HG02970 (cell line): ENCODE measurements around the gene BTG3.
A peak's percentile ranks its signal among the peaks of the same experiment; 100 is the strongest.

Experiments used
- ATAC-seq: cut with Tn5 transposase; IDR thresholded peaks from one replicate; pipeline ENCODE4 v1.9.1; 2021; ENCODE audit warnings: mild to moderate bottlenecking, moderate library complexity, moderate number of reproducible peaks; ENCODE audit not compliant: unreplicated experiment, low FRiP score

The BTG3 gene, protein sequence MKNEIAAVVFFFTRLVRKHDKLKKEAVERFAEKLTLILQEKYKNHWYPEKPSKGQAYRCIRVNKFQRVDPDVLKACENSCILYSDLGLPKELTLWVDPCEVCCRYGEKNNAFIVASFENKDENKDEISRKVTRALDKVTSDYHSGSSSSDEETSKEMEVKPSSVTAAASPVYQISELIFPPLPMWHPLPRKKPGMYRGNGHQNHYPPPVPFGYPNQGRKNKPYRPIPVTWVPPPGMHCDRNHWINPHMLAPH

GRCh38 chr21:17612565-17613241, at the start of gene BTG3:
BTG3 (minus strand) TSS chr21:17612901; CDS start chr21:17609144, 3,757 bp downstream.
- peak; percentile 79 for ATAC-seq

DNA sequence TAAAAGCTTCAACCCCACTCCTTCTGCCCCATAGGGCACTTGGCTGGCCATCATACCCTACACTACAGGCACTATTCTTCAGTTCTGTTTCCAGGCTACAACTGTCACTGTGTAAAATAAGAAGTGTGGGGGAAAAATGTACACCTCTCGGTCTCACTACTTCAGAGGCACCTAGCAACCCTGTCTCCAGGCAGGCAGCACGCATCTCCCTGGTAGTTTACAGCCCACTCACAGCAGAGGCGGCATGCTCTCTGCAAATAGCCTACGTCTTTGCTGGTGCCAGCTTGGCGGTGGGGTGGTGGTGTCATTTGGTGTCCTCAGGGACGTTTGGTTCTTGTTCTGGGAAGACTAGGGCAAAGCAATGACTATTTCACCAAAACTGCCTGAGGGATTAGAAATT, 48.2 kb upstream of the BTG3 start:
- no peak for ATAC-seq

- ATAC-seq, result no peak
Measured at GRCh38 chr21:17660452-17660851, 47.8 kb upstream of the BTG3 start.

GRCh38 chr21:17658931-17659330, 46.2 kb upstream of the BTG3 start:
- no peak for ATAC-seq

GRCh38 chr21:17651526-17651925, 38.8 kb upstream of the BTG3 start:
- no peak for ATAC-seq

- ATAC-seq, result no peak
Measured at GRCh38 chr21:17650292-17650691, 37.6 kb upstream of the BTG3 start.

- ATAC-seq, result no peak
Measured at GRCh38 chr21:17646790-17647189, 34.1 kb upstream of the BTG3 start.

DNA sequence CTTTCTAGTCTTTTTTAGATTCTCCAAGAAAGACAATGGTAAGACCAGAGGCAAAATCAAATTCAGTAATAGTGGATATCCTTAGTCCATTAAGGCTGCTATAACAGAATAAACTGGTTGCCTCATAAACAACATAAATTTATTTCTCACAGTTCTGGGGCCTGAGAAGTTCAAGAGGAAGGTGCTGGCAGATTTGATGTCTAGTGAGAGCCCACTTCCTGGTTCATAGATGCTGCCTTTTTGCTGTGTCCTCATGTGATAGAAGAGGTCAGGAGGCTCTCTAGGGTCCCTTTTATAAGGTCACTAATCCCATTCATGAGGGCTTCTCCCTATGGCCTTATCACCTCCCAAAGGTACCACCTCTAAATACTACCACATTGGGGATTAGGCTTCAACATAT, 31.5 kb upstream of the BTG3 start:
- ATAC-seq, result no peak

DNA sequence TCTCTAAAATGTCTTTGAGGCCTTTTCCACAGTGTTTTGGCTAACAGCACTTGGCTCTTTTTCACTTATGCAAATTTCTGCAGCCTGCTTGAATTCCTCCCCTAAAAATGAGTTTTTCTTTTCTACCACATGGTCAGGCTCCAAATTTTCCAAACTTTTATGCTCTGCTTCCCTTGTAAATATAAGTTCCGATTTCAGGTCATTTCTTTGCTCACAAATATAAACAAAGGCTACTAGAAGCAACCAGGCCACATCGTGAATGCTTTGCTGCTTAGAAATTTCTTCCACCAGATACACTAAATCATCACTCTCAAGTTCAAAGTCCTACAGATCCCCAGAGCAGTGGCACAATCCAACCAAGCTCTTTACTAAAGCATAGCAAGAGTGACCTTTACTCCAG, 28.1 kb upstream of the BTG3 start:
- no peak for ATAC-seq

GRCh38 chr21:17636711-17637110, 24.0 kb upstream of the BTG3 start:
- no peak for ATAC-seq

- ATAC-seq, result no peak
Measured at GRCh38 chr21:17631195-17631594, 18.5 kb upstream of the BTG3 start.

DNA sequence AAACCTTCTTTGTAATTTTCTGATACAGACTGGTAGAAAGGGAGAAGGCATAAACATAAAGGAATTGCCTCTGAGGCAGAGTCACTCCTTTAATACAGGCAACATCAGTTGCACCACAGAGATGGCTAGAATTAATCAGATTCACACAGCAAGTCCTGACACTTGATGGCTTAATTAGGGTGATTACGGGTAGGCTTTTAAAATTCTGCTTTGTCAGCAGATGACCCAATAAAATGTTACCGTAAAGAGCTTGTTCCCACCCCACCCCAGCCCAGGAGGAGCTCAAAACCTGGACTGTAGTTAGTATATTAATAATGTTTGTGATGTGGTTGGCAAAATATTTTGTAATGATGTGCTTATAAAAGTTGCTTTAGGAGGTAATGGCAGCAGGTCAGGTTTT, 9.3 kb upstream of the BTG3 start:
- no peak for ATAC-seq

- no peak for ATAC-seq
Measured at GRCh38 chr21:17616831-17617230, 4.1 kb upstream of the BTG3 start.

DNA sequence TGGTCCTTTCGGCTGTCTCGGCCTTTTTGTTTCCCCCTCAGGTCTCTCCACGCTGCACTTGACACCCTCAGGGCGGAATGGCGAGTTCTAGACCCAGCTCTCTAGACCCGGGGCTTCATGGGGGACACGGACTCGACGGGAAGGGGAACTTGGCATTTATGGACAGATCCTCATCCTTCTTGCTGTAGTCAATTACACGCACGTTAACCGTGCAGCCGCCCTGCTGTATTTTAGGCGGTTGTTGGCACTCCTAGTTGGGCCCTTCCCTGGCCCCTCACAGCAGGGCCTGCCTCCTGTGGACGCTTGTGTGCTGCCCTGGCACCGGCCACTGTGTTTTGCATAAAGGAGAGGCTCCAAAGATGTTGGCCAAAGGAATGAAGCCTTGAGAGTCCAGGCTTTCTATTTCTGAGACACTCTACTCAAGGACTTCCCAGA, 558 bp upstream of the BTG3 start:
- no peak for ATAC-seq

DNA sequence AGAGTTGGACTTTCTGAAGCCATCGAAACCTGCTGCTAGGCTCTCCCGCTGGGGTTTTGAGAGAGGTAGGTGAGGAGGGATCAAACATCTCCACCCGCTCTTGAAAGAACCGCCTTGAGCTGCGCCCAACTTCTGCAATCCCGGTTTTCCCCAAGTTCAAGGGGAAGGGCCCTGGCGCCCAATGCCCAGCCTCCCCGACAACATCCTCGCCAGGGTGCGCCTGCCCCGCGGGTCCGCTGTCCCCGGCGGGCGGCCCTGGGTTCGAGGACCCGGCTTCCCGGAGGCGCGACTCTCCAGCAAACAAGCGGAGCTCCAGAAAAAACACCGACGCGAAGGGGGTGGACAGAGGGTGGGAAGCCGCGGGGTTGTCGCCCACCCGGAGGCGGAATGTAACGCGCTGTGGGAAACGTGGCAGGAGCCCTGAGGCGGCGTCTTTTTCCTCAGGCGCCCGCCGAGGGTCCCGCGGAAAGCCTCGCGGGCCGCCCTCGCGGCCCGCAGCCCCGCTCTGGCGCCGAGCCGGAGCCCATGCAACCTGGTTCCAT, 607 bp downstream of the BTG3 start:
- ATAC-seq, result peak; percentile 9

GRCh38 chr21:17611414-17612022, 1.2 kb downstream of the BTG3 start:
- peak; percentile 56 for ATAC-seq

- no peak for ATAC-seq
Measured at GRCh38 chr21:17610911-17611310, 1.8 kb downstream of the BTG3 start.

DNA sequence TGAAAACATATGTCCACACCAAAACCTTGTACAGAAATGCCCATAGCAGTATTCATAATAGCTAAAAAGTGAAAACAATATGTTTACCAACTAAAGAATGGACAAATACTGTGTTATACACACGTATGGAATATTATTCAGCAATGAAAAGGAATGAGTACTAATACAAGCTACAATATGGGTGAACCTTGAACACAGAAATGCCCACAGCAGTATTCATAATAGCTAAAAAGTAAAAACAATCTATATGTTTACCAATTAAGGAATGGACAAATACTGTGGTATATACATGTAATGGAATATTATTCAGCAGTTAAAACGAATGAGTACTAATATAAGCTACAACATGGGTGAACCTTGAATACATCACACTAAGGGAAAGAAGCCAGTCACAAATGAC, 3.0 kb downstream of the BTG3 start:
- ATAC-seq, result no peak

DNA sequence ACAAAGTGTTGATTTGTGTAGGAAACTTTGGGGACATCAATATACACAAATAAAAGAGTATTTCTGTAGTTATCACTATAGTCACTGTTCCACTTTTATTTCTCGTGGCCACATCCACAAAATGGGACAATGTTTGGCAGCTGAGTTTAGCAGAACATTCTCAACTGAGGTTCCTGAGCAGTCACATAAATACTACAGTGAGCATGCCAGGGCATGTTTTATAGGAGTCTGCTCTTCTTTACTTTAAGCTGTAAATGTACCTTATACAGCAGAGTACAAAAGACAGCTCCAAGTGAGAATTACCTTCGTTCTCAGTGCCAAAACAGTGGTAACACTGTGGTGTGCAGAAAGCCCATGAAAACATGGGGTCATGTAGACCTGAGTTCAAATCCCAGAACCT, 5.0 kb downstream of the BTG3 start:
- no peak for ATAC-seq

- no peak for ATAC-seq
Measured at GRCh38 chr21:17602874-17603273, 9.8 kb downstream of the BTG3 start.

DNA sequence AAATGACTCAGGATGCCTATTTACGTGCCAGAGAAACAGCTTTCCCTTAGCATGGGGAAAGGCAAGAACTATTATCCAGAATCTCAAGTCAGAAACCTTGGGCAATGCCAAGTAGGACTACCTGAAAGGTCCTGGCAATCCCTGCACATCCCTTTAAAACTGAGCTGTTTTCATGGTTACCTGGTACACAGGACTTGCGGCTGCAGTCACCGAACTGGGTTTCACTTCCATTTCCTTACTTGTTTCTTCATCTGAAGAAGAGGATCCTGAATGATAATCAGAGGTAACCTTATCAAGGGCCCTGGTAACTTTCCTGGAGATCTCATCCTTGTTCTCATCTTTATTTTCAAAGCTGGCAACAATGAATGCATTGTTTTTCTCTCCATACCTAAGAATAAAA, 14.3 kb downstream of the BTG3 start:
- peak; percentile 57 for ATAC-seq

DNA sequence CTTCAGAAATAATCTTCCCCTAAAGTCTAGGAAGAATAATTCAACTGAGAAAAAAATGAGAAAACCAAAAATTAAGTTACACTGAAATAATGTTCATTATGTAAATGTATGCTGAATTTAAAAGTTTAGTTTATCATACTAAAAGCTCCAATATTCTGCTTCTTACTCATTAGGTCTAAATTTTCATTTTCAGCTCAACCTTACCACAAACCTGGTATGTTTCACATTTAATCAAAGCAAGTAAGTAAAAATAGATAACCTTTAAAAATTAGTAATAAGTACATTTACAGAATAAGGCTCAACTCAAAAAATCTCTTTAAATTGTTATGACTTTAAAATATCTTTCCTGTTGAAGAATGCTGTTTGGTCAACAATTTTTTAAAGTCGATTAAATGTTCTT, 15.0 kb downstream of the BTG3 start:
- ATAC-seq, result no peak
